ENCODE results near the gene HUS1B.

Gene HUS1B

DNA sequence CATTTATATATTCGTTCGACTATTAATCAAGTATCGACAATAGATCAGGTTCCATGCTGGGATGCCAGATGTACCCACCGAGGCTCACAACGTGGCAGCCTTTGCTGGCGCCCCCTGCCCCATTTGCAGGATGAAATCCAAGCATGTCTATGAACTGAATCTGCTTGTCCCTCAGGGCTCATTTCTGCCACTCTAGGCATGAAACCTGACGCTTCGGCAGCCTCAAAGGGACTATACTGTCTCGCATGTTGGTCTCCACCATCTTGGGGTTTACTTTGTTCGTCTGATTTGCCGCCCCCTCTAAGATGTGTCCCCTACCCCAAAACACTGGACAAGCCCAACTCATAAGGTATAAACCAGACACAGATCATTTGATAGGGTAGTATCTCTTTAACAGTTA lies 36.7 kb downstream of the HUS1B start:
- DNase-seq: no peak

DNA sequence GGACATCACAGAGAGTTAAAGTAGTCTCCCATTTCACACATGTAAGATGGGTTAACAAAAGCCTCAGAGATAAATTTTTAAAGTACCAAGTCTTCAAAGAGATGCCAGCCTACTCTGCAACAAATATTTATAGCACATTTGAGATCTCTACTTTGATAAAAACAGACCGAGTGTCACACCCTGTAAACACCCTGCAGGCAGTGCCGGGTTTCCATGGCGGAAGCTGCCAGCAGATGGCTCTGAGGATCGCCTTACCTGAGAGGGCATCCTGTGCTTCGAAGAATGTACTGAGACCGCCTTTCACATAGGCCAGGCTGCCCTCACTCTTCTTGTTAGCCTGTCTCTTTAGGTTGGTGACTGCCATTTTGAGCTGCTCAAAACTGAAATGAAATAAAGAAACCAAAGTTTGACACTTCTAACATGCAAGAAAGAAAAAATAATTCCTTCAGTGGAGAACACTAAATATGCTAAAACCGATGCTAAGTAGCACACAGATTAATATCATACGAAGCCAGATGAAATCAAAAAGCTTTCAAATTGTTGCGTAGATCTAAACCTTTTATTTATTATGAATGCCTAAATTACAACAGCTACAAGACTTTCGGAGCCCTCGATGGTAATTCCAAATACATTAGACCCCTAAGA lies 39.3 kb downstream of the HUS1B start:
- DNase-seq: no peak

DNA sequence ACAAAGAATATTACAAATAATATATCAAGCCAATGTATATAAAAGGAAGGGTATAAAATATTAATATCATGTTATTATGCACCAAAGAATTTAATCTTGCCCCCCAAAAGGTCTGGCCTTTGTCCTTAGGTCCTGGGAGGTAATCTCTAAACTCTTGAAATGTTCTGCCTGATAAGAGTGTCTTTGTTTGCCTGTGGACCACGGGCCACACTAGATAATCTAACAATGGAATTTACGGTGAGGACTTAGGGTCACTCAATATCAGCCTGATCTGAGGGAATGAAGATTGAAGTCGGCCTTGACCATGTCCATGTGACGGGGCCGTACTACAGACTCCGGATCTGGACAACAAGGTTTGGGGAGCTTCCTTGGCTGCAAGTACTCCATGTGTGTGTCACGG lies 42.9 kb downstream of the HUS1B start:
- DNase-seq: no peak

DNA sequence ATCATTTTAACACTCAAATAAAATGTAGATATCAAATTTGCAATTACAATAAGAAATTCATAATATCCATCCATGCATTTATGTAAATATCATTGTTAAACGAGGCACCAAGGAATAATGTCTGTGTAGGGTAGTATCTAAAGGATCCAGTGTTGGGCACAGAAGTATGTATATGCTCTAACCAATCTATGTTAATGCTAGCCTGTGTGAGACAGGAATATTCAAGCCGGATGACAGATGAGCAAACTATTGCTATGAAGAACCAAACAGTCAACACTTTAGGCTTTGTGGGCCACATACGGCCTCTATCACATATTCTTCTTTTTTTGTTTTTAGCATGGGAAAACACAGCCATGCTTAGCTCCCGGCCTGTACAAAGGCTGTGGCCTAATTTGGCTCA lies 45.0 kb downstream of the HUS1B start:
- DNase-seq: no peak

DNA sequence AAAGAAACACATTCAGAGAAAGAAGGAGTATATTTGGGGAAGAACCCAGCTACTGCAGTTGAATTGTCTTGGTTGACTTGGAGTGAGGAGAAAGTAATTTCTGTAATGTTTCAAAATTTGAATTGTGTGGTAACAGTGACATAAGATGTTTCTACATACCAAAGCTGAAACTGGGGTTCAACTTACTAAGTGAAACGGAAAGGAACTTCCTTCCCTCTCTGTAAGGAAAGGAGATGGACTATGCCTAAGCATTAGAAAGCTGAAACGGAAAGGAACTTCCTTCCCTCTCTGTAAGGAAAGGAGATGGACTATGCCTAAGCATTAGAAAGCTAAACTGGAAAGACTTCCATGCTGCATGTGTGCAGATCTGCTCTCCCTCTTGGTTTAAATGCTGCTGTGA lies 46.0 kb downstream of the HUS1B start:
- no peak for DNase-seq

DNA sequence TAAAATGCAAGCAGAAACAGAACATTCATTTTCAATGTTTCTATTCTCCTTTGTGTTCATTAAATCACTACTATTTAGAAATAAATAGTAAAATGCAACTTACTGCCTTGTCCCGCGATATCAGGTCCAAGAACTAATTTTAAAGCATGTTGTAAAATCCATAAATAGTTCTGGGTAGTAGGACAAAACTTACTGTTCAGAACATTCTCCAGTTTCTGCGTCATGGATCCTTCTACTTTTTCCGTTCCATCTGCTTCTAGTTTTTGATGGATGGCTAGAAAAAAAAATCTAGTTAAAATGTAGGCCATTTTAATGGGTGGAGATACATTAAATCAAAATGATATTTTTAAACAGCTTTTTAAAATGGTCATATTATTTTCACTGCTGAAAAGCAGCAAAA lies 47.0 kb downstream of the HUS1B start:
- no peak for DNase-seq

DNA sequence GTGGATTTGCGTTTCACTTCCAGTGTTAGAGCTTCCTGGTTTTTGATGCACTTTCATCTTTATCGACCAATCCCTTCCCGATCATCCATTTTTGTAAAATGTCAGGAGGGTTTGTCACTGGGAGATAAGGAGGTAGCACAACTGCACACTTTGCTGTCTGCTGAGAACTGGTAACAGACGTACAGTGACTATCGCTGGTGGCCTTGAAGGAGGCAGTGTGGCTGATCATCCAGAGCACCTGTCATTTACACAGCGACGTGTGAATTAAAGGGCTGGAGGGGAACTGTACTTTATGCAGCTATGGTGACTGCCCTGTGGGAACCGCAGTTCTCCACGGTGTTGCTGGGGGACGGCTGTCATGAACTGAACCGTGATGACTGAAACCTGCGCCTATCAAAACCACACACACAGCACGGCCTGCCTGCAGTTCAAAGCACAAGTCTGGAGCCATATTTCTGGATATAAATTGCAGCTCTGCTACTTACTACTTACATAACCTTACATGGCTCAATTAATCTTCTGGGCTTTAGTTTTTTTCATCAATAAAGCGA lies 50.0 kb downstream of the HUS1B start:
- DNase-seq: no peak

All from DMS79 treated with DMSO at 0.1 percent for 48 hours (cell line).